Measurements from ENCODE around the gene SFSWAP.

Gene SFSWAP

DNA sequence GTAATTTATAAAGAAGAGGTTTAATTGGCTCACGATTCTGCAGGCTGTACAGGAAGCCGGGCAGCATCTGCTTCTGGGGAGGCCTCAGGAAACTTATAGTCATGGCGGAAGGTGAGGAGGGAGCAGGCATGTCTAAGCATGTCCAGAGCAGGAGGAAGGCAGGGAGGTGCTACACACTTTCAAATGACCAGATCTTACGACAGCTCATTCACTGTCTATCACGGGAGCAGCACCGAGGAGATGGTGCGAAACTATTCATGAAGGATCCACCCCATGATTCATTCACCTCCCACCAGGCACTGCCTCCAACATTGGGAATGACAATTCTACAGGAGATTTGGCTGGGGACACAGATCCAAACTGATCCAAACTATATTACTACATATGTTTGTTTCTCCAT lies 10.0 kb downstream of the SFSWAP start:
- 0 out of 2 replicates have a peak, but pooled peaks cover 2% of the 10 kb centered on the region for H4K20me1 ChIP-seq (ENCODE audit: control insufficient read depth, insufficient read depth, low read depth, low read length)
- no peak for TF ChIP-seq EZH2phosphoT487 (IDR thresholded peaks at IDR 0.05; ENCODE audit: borderline replicate concordance, low read length)
- TF ChIP-seq, protein P1, sequence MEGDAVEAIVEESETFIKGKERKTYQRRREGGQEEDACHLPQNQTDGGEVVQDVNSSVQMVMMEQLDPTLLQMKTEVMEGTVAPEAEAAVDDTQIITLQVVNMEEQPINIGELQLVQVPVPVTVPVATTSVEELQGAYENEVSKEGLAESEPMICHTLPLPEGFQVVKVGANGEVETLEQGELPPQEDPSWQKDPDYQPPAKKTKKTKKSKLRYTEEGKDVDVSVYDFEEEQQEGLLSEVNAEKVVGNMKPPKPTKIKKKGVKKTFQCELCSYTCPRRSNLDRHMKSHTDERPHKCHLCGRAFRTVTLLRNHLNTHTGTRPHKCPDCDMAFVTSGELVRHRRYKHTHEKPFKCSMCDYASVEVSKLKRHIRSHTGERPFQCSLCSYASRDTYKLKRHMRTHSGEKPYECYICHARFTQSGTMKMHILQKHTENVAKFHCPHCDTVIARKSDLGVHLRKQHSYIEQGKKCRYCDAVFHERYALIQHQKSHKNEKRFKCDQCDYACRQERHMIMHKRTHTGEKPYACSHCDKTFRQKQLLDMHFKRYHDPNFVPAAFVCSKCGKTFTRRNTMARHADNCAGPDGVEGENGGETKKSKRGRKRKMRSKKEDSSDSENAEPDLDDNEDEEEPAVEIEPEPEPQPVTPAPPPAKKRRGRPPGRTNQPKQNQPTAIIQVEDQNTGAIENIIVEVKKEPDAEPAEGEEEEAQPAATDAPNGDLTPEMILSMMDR (IDR thresholded peaks at IDR 0.05; ENCODE audit: low read depth, low read length, poor library complexity, severe bottlenecking), result no peak
- no peak overlapping the region for H3K27ac ChIP-seq (ENCODE audit: low read depth, low read length)
- H3K9me2 ChIP-seq (replicated peaks; ENCODE audit: control insufficient read depth, low read length), result no peaks in the 10 kb centered on the region
- H3K79me2 ChIP-seq (ENCODE audit: control insufficient read depth, low read length), result peaks cover 70% of the 10 kb centered on the region
- H3K4me3 ChIP-seq (ENCODE audit: low read length), result no peak overlapping the region
- H3K27me3 ChIP-seq (ENCODE audit: control insufficient read depth, low read length), result no peaks in the 10 kb centered on the region
- H3F3A ChIP-seq (ENCODE audit: control insufficient read depth, insufficient read depth), result no peaks in the 10 kb centered on the region; the same call in 1 of the 2 replicates
- no peaks in the 10 kb centered on the region for H3K9me3 ChIP-seq (ENCODE audit: control insufficient read depth, insufficient read depth, low read length)
- no peaks in the 10 kb centered on the region for H3K4me1 ChIP-seq (ENCODE audit: control insufficient read depth, low read length)
- no peak overlapping the region for H3K4me2 ChIP-seq (ENCODE audit: low read length)
- peaks cover 93% of the 10 kb centered on the region for H3K36me3 ChIP-seq (ENCODE audit: control insufficient read depth, low read length)

DNA sequence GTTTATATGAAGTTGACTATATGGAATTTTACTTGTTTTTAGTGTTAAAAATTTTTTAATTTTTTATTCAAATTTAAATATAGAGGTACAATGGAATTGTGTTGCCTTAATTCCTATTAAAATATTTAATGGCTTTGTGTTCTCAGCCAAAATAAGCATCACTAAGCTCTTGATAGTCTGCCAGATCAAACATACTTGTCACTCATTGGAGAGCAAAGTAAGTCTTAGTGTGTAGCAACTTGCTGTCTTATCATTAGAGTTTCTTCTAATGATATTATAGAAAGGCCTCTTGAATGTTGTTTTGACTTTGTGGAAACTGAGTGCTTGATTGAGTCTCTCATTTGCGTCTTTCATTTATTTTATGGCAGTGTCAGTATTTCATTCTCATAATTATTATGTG lies 10.7 kb downstream of the SFSWAP start:
- Histone ChIP-seq H3K4me3 (ENCODE audit: low read length) (no peak overlapping the region), H3K9me3 (ENCODE audit: control insufficient read depth, insufficient read depth, low read length) (no peaks in the 10 kb centered on the region), H3K9me2 (replicated peaks; ENCODE audit: control insufficient read depth, low read length) (no peaks in the 10 kb centered on the region), H3K79me2 (ENCODE audit: control insufficient read depth, low read length) (peaks cover 69% of the 10 kb centered on the region), H3K36me3 (ENCODE audit: control insufficient read depth, low read length) (peaks cover 91% of the 10 kb centered on the region), H3K27me3 (ENCODE audit: control insufficient read depth, low read length) (no peaks in the 10 kb centered on the region), H3F3A (ENCODE audit: control insufficient read depth, insufficient read depth) (no peaks in the 10 kb centered on the region; the same call in 1 of the 2 replicates), H4K20me1 (ENCODE audit: control insufficient read depth, insufficient read depth, low read depth, low read length) (0 out of 2 replicates have a peak, but pooled peaks cover 2% of the 10 kb centered on the region), H3K27ac (ENCODE audit: low read depth, low read length) (no peak overlapping the region), H3K4me2 (ENCODE audit: low read length) (no peak overlapping the region), H3K4me1 (ENCODE audit: control insufficient read depth, low read length) (no peaks in the 10 kb centered on the region)
- TF ChIP-seq, protein P1 (IDR thresholded peaks at IDR 0.05; ENCODE audit: low read depth, low read length, poor library complexity, severe bottlenecking), result no peak
- no peak for TF ChIP-seq EZH2phosphoT487 (IDR thresholded peaks at IDR 0.05; ENCODE audit: borderline replicate concordance, low read length)

DNA sequence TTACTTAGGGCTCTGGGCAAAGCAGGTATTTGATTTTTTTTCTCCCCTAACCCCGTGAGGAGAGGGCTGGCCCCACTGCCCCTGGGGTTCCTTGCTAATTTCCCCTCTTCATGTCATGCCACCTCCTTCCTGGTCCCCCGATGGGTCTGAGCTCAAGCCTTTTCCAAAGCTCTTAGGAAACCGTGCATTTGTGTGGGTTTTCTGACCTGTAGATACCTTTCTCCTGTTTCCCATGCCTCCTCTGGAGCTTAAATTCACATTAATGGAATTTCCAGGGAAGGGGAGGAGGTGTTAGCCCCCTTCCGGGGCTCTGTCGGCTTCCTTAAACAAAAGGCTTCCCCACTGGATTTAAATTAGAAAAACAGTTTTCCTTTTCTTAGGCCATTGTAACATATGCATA lies 12.6 kb downstream of the SFSWAP start:
- 0 out of 2 replicates have a peak, but pooled peaks cover 2% of the 10 kb centered on the region for H4K20me1 ChIP-seq (ENCODE audit: control insufficient read depth, insufficient read depth, low read depth, low read length)
- no peak for TF ChIP-seq EZH2phosphoT487 (IDR thresholded peaks at IDR 0.05; ENCODE audit: borderline replicate concordance, low read length)
- TF ChIP-seq, protein P1 (IDR thresholded peaks at IDR 0.05; ENCODE audit: low read depth, low read length, poor library complexity, severe bottlenecking), result no peak
- H3K9me3 ChIP-seq (ENCODE audit: control insufficient read depth, insufficient read depth, low read length), result no peaks in the 10 kb centered on the region
- H3K79me2 ChIP-seq (ENCODE audit: control insufficient read depth, low read length), result peaks cover 59% of the 10 kb centered on the region
- H3K36me3 ChIP-seq (ENCODE audit: control insufficient read depth, low read length), result peaks cover 91% of the 10 kb centered on the region
- no peak overlapping the region for H3K4me3 ChIP-seq (ENCODE audit: low read length)
- H3K27ac ChIP-seq (ENCODE audit: low read depth, low read length), result no peak overlapping the region
- no peak overlapping the region for H3K4me2 ChIP-seq (ENCODE audit: low read length)
- no peaks in the 10 kb centered on the region for H3K27me3 ChIP-seq (ENCODE audit: control insufficient read depth, low read length)
- no peaks in the 10 kb centered on the region for H3K4me1 ChIP-seq (ENCODE audit: control insufficient read depth, low read length)
- no peaks in the 10 kb centered on the region; the same call in 1 of the 2 replicates for H3F3A ChIP-seq (ENCODE audit: control insufficient read depth, insufficient read depth)
- H3K9me2 ChIP-seq (replicated peaks; ENCODE audit: control insufficient read depth, low read length), result no peaks in the 10 kb centered on the region
